CD4-positive, alpha-beta T cell treated with Interleukin-6 at 100 ng/mL for 8 hours (primary cell): ENCODE measurements around the gene RFX7.

Source experiments
- DNase-seq: peaks from one replicate; pipeline ENCODE4 v3.0.0-alpha.2; 2020; ENCODE audit warnings: mixed read lengths, low spot score

RFX7 gene

GRCh38 chr15:56244038-56244810, 545 bp upstream of the RFX7 start:
- DNase-seq = peak; percentile 14

- DNase-seq = no peak
Measured at GRCh38 chr15:56242576-56243162, 1.0 kb downstream of the RFX7 start.

GRCh38 chr15:56241374-56242105, 2.1 kb downstream of the RFX7 start:
- no peak for DNase-seq

GRCh38 chr15:56240390-56240789, 3.3 kb downstream of the RFX7 start:
- no peak for DNase-seq

GRCh38 chr15:56236197-56236596, 7.5 kb downstream of the RFX7 start:
- DNase-seq = no peak

- DNase-seq = no peak
Measured at GRCh38 chr15:56234804-56235203, 8.9 kb downstream of the RFX7 start.

GRCh38 chr15:56233549-56233948, 10.1 kb downstream of the RFX7 start:
- DNase-seq = no peak

GRCh38 chr15:56232058-56232457, 11.6 kb downstream of the RFX7 start:
- DNase-seq = no peak

- no peak for DNase-seq
Measured at GRCh38 chr15:56228854-56229253, 14.8 kb downstream of the RFX7 start.

GRCh38 chr15:56228352-56228751, 15.3 kb downstream of the RFX7 start:
- DNase-seq = no peak

GRCh38 chr15:56227780-56228179, 15.9 kb downstream of the RFX7 start:
- DNase-seq = no peak

- DNase-seq = no peak
Measured at GRCh38 chr15:56227306-56227705, 16.4 kb downstream of the RFX7 start.

GRCh38 chr15:56225520-56225919, 18.2 kb downstream of the RFX7 start:
- no peak for DNase-seq

- DNase-seq = no peak
Measured at GRCh38 chr15:56222302-56222701, 21.4 kb downstream of the RFX7 start.

- DNase-seq = no peak
Measured at GRCh38 chr15:56217341-56217740, 26.3 kb downstream of the RFX7 start.

- no peak for DNase-seq
Measured at GRCh38 chr15:56215769-56216168, 27.9 kb downstream of the RFX7 start.

GRCh38 chr15:56211960-56212550, 31.6 kb downstream of the RFX7 start:
- no peak for DNase-seq

- DNase-seq = no peak
Measured at GRCh38 chr15:56211064-56211463, 32.6 kb downstream of the RFX7 start.

GRCh38 chr15:56208641-56209155, 35.0 kb downstream of the RFX7 start:
- no peak for DNase-seq

- DNase-seq = no peak
Measured at GRCh38 chr15:56208185-56208584, 35.5 kb downstream of the RFX7 start.

GRCh38 chr15:56207711-56208110, 36.0 kb downstream of the RFX7 start:
- DNase-seq = no peak

GRCh38 chr15:56207092-56207491, 36.6 kb downstream of the RFX7 start:
- no peak for DNase-seq
